ENCODE data around the gene COL6A6. TPM values are rescaled to one million over a fixed set of nuclear protein-coding genes. Genes with fewer than 3 reads are reported as not detected.

The COL6A6 gene
- total RNA-seq, 1 experiment from 2014 or later = 0.11 TPM

- H2BK120ac ChIP-seq (ENCODE audit: low read depth, low read length, poor library complexity, severe bottlenecking) = no peak overlapping the region
- H2AFZ ChIP-seq (ENCODE audit: low read length) = no peak overlapping the region
- H2AK5ac ChIP-seq (ENCODE audit: insufficient read length, low read length) = no peak overlapping the region
- no peaks in the 10 kb centered on the region for H3K79me2 ChIP-seq (ENCODE audit: insufficient read depth, low read length)
- Mint-ChIP-seq H3K27me3 (ENCODE audit: low read depth) (no peaks in the 10 kb centered on the region), H3K4me1 (no peaks in the 10 kb centered on the region), H3K27ac (no peak overlapping the region), H3K36me3 (ENCODE audit: insufficient read depth in 1 of 3, low read depth in 3 of 3) (peaks cover 0 to 3% (median 0%) of the 10 kb centered on the region in 3 experiments; a peak in 1 of 7 replicates), H3K4me3 (no peak overlapping the region), H3K9me3 (peaks cover 0 to 3% of the 10 kb centered on the region in 2 experiments; a peak in 2 of 5 replicates)
- H2BK15ac ChIP-seq (ENCODE audit: low read depth, low read length) = no peak overlapping the region
- TF ChIP-seq CTCF (conservative IDR thresholded peaks at IDR 0.05) = no peak
- H3K18ac ChIP-seq (ENCODE audit: insufficient read length, low read depth, low read length) = no peak overlapping the region
- no peaks in the 10 kb centered on the region for H3K23me2 ChIP-seq (ENCODE audit: insufficient read length, low read depth, low read length, poor library complexity, severe bottlenecking)
- no peak overlapping the region for H3K27ac ChIP-seq (ENCODE audit: insufficient read length, low read depth, low read length)
- no peak for DNase-seq
- H4K5ac ChIP-seq (ENCODE audit: insufficient read length, low read depth, low read length) = no peak overlapping the region
- no peaks in the 10 kb centered on the region for H3K27me3 ChIP-seq (ENCODE audit: insufficient read depth, low read length)
- no peak overlapping the region for H4K8ac ChIP-seq (replicated peaks; ENCODE audit: insufficient read length, low read depth, low read length)
- H3K9me3 ChIP-seq (ENCODE audit: control insufficient read depth, low read depth, low read length) = no peaks in the 10 kb centered on the region
- H3K14ac ChIP-seq (ENCODE audit: insufficient read depth, low read length) = no peak overlapping the region
- no peak overlapping the region for H4K91ac ChIP-seq (ENCODE audit: insufficient read length, low read depth, low read length)
- no peak overlapping the region for H2BK12ac ChIP-seq (ENCODE audit: insufficient read length, low read depth, low read length)
- no peak overlapping the region for H3K9ac ChIP-seq (ENCODE audit: extremely low read depth, insufficient read length, low read length)
- H2BK5ac ChIP-seq (ENCODE audit: insufficient read length, low read length) = no peak overlapping the region
- no peak overlapping the region for H3K4me2 ChIP-seq (ENCODE audit: insufficient read depth, insufficient read length, low read length)
- no peak overlapping the region for H2BK20ac ChIP-seq (ENCODE audit: low read depth, low read length, poor library complexity, severe bottlenecking)
- H4K20me1 ChIP-seq (ENCODE audit: control insufficient read depth, insufficient read depth, insufficient read length) = no peaks in the 10 kb centered on the region
- H3K23ac ChIP-seq (ENCODE audit: insufficient read length, low read depth, low read length) = no peak overlapping the region
- WGBS (ENCODE audit: extremely low coverage, insufficient read length, low lambda C conversion rate) = no CpG with 5 or more reads among the region's 3 CpGs
- H3K4me1 ChIP-seq (ENCODE audit: insufficient read depth, low read length) = no peaks in the 10 kb centered on the region
- H3K56ac ChIP-seq (ENCODE audit: insufficient read length, low read depth, low read length) = no peak overlapping the region
- no peaks in the 10 kb centered on the region for H3K79me1 ChIP-seq (ENCODE audit: insufficient read depth, low read depth, low read length, poor library complexity, severe bottlenecking)
- H3T11ph ChIP-seq (ENCODE audit: low read length) = no peak overlapping the region
- no peak overlapping the region for H3K4ac ChIP-seq (ENCODE audit: low read depth, low read length)
Observed at GRCh38 chr3:130557336-130558035, 40.5 kb downstream of the COL6A6 start.
